Osteoblast (primary cell): ENCODE measurements around the gene STAT5B. TPM values are rescaled to one million over a fixed set of nuclear protein-coding genes. Genes with fewer than 3 reads are reported as not detected.

Experiments used
- DNase-seq: peaks from one replicate; pipeline ENCODE4 v3.0.0; 2011; ENCODE audit warnings: low spot score, mixed read lengths; ENCODE audit not compliant: insufficient read length; ENCODE audit errors: missing footprints
- H2AFZ ChIP-seq: 2 replicates; pipeline ENCODE4 v1.6.0; 2011; ENCODE audit warnings: mild to moderate bottlenecking, low read length
- H3K27ac ChIP-seq: 2 replicates; pipeline ENCODE4 v1.5.1; 2011; ENCODE audit warnings: mild to moderate bottlenecking, low read depth, low read length, moderate library complexity
- H3K27me3 ChIP-seq: 2 replicates; pipeline ENCODE4 v1.6.0; 2012; ENCODE audit warnings: mild to moderate bottlenecking, control low read depth, inconsistent platforms, low read length, moderate library complexity; ENCODE audit not compliant: insufficient read depth
- H3K36me3 ChIP-seq: 2 replicates; pipeline ENCODE4 v1.5.1; 2011; ENCODE audit warnings: mild to moderate bottlenecking, low read length, control low read depth, moderate library complexity; ENCODE audit not compliant: insufficient read depth
- H3K4me1 ChIP-seq: 2 replicates; pipeline ENCODE4 v1.5.1; 2011; ENCODE audit warnings: mild to moderate bottlenecking, low read length, control low read depth, moderate library complexity; ENCODE audit not compliant: insufficient read depth
- H3K4me2 ChIP-seq: 2 replicates; pipeline ENCODE4 v1.6.0; 2011; ENCODE audit warnings: mild to moderate bottlenecking, low read length; ENCODE audit not compliant: insufficient read depth
- H3K4me3 ChIP-seq: fragments of 200-600 bp; sonication (generic); 3 replicates; pipeline ENCODE4 v1.5.1; 2012; ENCODE audit warnings: mild to moderate bottlenecking, low read length, inconsistent platforms; ENCODE audit not compliant: insufficient read depth
- H3K79me2 ChIP-seq: 2 replicates; pipeline ENCODE4 v1.6.0; 2012; ENCODE audit warnings: mild to moderate bottlenecking, low read length, control low read depth, inconsistent platforms; ENCODE audit not compliant: insufficient read depth
- H3K9me3 ChIP-seq: 2 replicates; pipeline ENCODE4 v1.5.1; 2011; ENCODE audit warnings: low read depth, low read length, control low read depth
- H4K20me1 ChIP-seq: 2 replicates; pipeline ENCODE4 v1.6.0; 2012; ENCODE audit warnings: mild to moderate bottlenecking, low read length, control low read depth; ENCODE audit not compliant: insufficient read depth
- total RNA-seq: library from RNA; depleted of rRNA; stranded (reverse); fragments of >200 nt; gene quantifications from 2 replicates; pipeline ENCODE4 v1.2.3, GENCODE V29; 2012
- TF ChIP-seq, protein P1 (sequence below): IDR thresholded peaks from 2 replicates; pipeline ENCODE4 v1.5.1; 2011; ENCODE audit warnings: mild to moderate bottlenecking, low read depth, low read length, moderate library complexity; ENCODE audit errors: extremely low read depth

The STAT5B gene
- total RNA-seq, 1 donor = 22.8 TPM

GRCh38 chr17:42287305-42287976 lies 11.2 kb upstream of the STAT5B start:
- TF ChIP-seq, protein P1, sequence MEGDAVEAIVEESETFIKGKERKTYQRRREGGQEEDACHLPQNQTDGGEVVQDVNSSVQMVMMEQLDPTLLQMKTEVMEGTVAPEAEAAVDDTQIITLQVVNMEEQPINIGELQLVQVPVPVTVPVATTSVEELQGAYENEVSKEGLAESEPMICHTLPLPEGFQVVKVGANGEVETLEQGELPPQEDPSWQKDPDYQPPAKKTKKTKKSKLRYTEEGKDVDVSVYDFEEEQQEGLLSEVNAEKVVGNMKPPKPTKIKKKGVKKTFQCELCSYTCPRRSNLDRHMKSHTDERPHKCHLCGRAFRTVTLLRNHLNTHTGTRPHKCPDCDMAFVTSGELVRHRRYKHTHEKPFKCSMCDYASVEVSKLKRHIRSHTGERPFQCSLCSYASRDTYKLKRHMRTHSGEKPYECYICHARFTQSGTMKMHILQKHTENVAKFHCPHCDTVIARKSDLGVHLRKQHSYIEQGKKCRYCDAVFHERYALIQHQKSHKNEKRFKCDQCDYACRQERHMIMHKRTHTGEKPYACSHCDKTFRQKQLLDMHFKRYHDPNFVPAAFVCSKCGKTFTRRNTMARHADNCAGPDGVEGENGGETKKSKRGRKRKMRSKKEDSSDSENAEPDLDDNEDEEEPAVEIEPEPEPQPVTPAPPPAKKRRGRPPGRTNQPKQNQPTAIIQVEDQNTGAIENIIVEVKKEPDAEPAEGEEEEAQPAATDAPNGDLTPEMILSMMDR = no peak
- H3K36me3 ChIP-seq = no peaks in the 10 kb centered on the region
- H3K4me2 ChIP-seq = peak overlapping the region; percentile 92
- peak overlapping the region; percentile 73 for H3K27ac ChIP-seq
- H4K20me1 ChIP-seq = no peaks in the 10 kb centered on the region
- H3K79me2 ChIP-seq = no peaks in the 10 kb centered on the region
- peak overlapping the region; percentile 95 for H2AFZ ChIP-seq
- DNase-seq = peak; percentile 95
- peaks cover 16% of the 10 kb centered on the region for H3K4me1 ChIP-seq
- H3K4me3 ChIP-seq = peak overlapping the region; percentile 78
- H3K9me3 ChIP-seq = no peaks in the 10 kb centered on the region
- H3K27me3 ChIP-seq = no peaks in the 10 kb centered on the region

DNA sequence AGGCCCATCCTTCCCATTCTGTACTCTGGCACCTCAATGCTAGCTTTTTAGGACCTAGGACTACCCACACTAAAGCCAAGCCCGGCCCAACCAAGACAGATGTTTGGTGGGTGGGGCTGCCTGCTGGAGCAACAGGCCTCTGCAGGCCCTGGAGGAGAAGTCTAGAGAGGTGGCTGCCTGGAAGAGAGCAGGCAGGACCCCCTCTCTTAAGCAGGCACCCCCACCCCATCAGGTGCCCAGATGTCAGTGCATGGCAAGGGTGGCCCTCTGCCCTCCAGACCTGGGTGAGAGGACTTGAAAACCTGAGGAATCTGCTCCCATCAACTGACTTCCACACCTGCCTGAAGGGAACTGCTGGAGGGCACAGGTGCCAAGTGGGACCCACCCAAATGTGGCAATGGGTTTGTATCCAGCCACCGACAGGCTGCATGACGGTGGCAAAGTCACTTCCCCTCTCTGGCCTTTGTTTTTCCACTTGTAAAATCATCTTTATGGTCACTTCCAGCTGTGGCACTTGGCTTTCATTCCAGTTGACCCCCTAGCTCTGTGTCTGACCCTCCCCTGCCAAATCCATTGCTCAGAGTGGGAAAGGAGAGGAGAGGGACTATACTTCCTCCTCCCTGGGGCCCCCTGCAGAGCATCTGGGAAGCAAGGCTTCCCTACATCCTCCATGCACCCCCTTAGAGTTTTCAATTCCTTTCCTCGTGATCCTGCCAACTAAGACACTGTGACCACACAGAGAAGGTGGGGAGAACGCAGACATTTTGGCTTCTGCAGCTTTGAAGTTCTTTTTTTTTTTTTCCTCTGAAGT lies 10.4 kb upstream of the STAT5B start:
- Histone ChIP-seq H3K4me3 (peak overlapping the region; percentile 78), H4K20me1 (no peaks in the 10 kb centered on the region), H3K27me3 (no peaks in the 10 kb centered on the region), H3K4me1 (peaks cover 16% of the 10 kb centered on the region), H3K4me2 (peak overlapping the region; percentile 92), H3K36me3 (no peaks in the 10 kb centered on the region), H2AFZ (peak overlapping the region; percentile 95), H3K79me2 (no peaks in the 10 kb centered on the region), H3K9me3 (no peaks in the 10 kb centered on the region), H3K27ac (peak overlapping the region; percentile 73)
- TF ChIP-seq, protein P1 = no peak
- DNase-seq = peak; percentile 77

DNA sequence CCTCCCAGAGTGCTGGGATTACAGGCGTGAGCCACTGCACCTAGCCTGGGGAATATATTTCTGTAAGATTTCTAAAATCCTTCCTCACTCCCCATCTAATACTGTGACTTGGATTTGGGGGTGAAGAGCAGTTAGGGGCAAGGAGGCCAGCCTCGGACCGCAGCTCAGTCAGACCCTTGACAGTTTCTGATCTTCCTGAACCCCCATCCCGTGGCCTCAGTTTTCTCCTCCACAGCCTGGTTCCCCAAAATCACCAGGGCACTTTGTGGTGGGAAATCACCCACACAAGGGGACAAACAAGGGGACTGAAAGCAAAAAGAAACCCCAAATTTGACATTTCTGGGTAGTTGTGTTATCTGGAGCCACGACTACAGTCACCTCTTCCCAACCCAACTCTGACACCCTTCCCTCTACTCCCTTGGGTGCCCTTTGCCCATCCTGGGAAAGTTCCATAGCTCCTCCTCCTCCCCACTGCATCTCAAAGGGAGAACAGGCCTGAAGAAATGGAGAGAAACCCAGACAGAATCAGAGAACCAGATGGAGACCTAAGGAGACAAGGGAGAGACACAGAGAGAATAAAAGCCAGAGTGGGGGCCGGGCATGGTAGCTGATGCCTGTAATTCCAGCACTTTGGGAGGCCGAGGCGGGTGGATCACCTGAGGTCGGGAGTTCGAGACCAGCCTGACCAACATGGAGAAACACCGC lies 9.3 kb upstream of the STAT5B start:
- no peak overlapping the region for H3K27ac ChIP-seq
- peaks cover 16% of the 10 kb centered on the region for H3K4me1 ChIP-seq
- H4K20me1 ChIP-seq = no peaks in the 10 kb centered on the region
- no peaks in the 10 kb centered on the region for H3K79me2 ChIP-seq
- H3K4me3 ChIP-seq = no peak overlapping the region
- no peaks in the 10 kb centered on the region for H3K9me3 ChIP-seq
- TF ChIP-seq, protein P1 = no peak
- no peaks in the 10 kb centered on the region for H3K36me3 ChIP-seq
- no peak for DNase-seq
- H3K4me2 ChIP-seq = no peak overlapping the region
- no peak overlapping the region for H2AFZ ChIP-seq
- no peaks in the 10 kb centered on the region for H3K27me3 ChIP-seq
